Endothelial cell (in vitro differentiated cells): ENCODE measurements around the gene PSMD2. TPM values are rescaled to one million over a fixed set of nuclear protein-coding genes. Genes with fewer than 3 reads are reported as not detected.
A peak's percentile ranks its signal among the peaks of the same experiment; 100 is the strongest.
"Not testable (repeated sequence)": the region's sequence is repeated elsewhere in the genome, so short reads cannot be mapped to it uniquely, and the experiment has no call there.

ENCODE experiments used
- DNase-seq: peaks from one replicate; pipeline ENCODE4 v3.0.0; 2021; ENCODE audit warnings: low spot score
- H3K27ac Mint-ChIP-seq: one replicate; pipeline ENCODE4 v1.8.0; 2021; ENCODE audit warnings: mixed read lengths, inconsistent platforms; ENCODE audit not compliant: unreplicated experiment
- H3K27me3 Mint-ChIP-seq: one replicate; pipeline ENCODE4 v1.8.0; 2021; ENCODE audit warnings: mild to moderate bottlenecking, moderate library complexity, mixed read lengths, inconsistent platforms; ENCODE audit not compliant: unreplicated experiment
- H3K36me3 Mint-ChIP-seq: one replicate; pipeline ENCODE4 v1.8.0; 2021; ENCODE audit warnings: mild to moderate bottlenecking, low read depth, mixed read lengths, inconsistent platforms; ENCODE audit not compliant: unreplicated experiment
- H3K4me1 Mint-ChIP-seq: one replicate; pipeline ENCODE4 v1.8.0; 2021; ENCODE audit warnings: mild to moderate bottlenecking, mixed read lengths, inconsistent platforms; ENCODE audit not compliant: unreplicated experiment
- H3K4me3 Mint-ChIP-seq: one replicate; pipeline ENCODE4 v1.8.0; 2021; ENCODE audit warnings: mild to moderate bottlenecking, mixed read lengths, inconsistent platforms; ENCODE audit not compliant: unreplicated experiment
- H3K9me3 Mint-ChIP-seq: one replicate; pipeline ENCODE4 v1.8.0; 2021; ENCODE audit warnings: mixed read lengths, inconsistent platforms; ENCODE audit not compliant: unreplicated experiment
- CTCF ChIP-seq: fragments of 200-600 bp; sonication (generic); IDR thresholded peaks from one replicate; pipeline ENCODE4 v1.5.0; 2021; ENCODE audit warnings: antibody characterized with exemption; ENCODE audit not compliant: unreplicated experiment
- total RNA-seq: library from RNA; stranded (reverse); fragmentation: NEBNext Ultra II Directional; extraction: Animal tissue kit (Norgen Biotek cat#: 25700); gene quantifications from one replicate; pipeline ENCODE4 v1.2.1, GENCODE V29; 2021; ENCODE audit not compliant: unreplicated experiment

The PSMD2 gene
- total RNA-seq, 1 donor from 2014 or later = 292 TPM

- Mint-ChIP-seq H3K36me3 (peaks cover 13% of the 10 kb centered on the region), H3K27ac (no peak overlapping the region), H3K4me3 (peak overlapping the region; percentile 83), H3K4me1 (peaks cover 22% of the 10 kb centered on the region), H3K27me3 (peaks cover 34% of the 10 kb centered on the region), H3K9me3 (no peaks in the 10 kb centered on the region)
- DNase-seq = no peak
- no peak for TF ChIP-seq CTCF
Measured at GRCh38 chr3:184260724-184261269, 38.2 kb upstream of the PSMD2 start.

- H3K27ac Mint-ChIP-seq = no peak within 1 kb of the TSS
- peaks cover 13% of the 10 kb centered on the region for H3K36me3 Mint-ChIP-seq
- TF ChIP-seq CTCF = no peak
- no peaks in the 10 kb centered on the region for H3K9me3 Mint-ChIP-seq
- H3K27me3 Mint-ChIP-seq = peaks cover 34% of the 10 kb centered on the region
- peak; percentile 34 for DNase-seq
- H3K4me3 Mint-ChIP-seq = peak within 1 kb of the TSS; percentile 88
- peaks cover 22% of the 10 kb centered on the region for H3K4me1 Mint-ChIP-seq
Measured at GRCh38 chr3:184261270-184261853, 37.7 kb upstream of the PSMD2 start, which contains the start of gene CAMK2N2. CAMK2N2 (minus strand) TSS chr3:184261553; CDS start chr3:184261285, 268 bp downstream.

GRCh38 chr3:184261854-184262763 lies 36.9 kb upstream of the PSMD2 start:
- Mint-ChIP-seq H3K27me3 (peaks cover 34% of the 10 kb centered on the region), H3K9me3 (no peaks in the 10 kb centered on the region), H3K36me3 (peaks cover 13% of the 10 kb centered on the region), H3K4me1 (peaks cover 22% of the 10 kb centered on the region), H3K27ac (no peak overlapping the region), H3K4me3 (peak overlapping the region; percentile 88)
- TF ChIP-seq CTCF = no peak
- DNase-seq = no peak

- peaks cover 22% of the 10 kb centered on the region for H3K4me1 Mint-ChIP-seq
- no peak for DNase-seq
- no peaks in the 10 kb centered on the region for H3K9me3 Mint-ChIP-seq
- TF ChIP-seq CTCF = no peak
- H3K36me3 Mint-ChIP-seq = peaks cover 13% of the 10 kb centered on the region
- H3K27ac Mint-ChIP-seq = no peak overlapping the region
- peaks cover 30% of the 10 kb centered on the region for H3K27me3 Mint-ChIP-seq
- no peak overlapping the region for H3K4me3 Mint-ChIP-seq
Measured at GRCh38 chr3:184262764-184263179, 36.3 kb upstream of the PSMD2 start.

- not testable (repeated sequence) for H3K4me1 Mint-ChIP-seq, H3K27ac Mint-ChIP-seq, H3K27me3 Mint-ChIP-seq, H3K4me3 Mint-ChIP-seq, H3K9me3 Mint-ChIP-seq, H3K36me3 Mint-ChIP-seq, DNase-seq
Measured at GRCh38 chr3:184267249-184267648, 31.8 kb upstream of the PSMD2 start.
